PFSK-1 (cell line): ENCODE results near the gene TENT4B.

Experiments used
- FOXP2 ChIP-seq: optimal IDR thresholded peaks from 2 replicates; pipeline ENCODE3; 2011; ENCODE audit warnings: borderline replicate concordance, control low read depth, inconsistent platforms; ENCODE audit not compliant: insufficient read depth; ENCODE audit errors: extremely low read length, extremely low read depth
- POLR2AphosphoS5 ChIP-seq: IDR thresholded peaks from 2 replicates; pipeline ENCODE4 v1.6.1; 2012; ENCODE audit warnings: low read depth, mild to moderate bottlenecking, control low read depth, low read length, moderate library complexity
- REST ChIP-seq, 2 experiments: IDR thresholded peaks; 2 replicates each; pipeline versions ENCODE4 v1.6.1 to v1.8.0; 2011 to 2012; ENCODE audit warnings: low read depth in 2 of 2, low read length in 2 of 2, control low read depth in 1 of 2, inconsistent platforms in 1 of 2, mild to moderate bottlenecking in 1 of 2, moderate library complexity in 1 of 2; ENCODE audit not compliant: insufficient read depth in 1 of 2
- SIN3A ChIP-seq: IDR thresholded peaks from 2 replicates; pipeline ENCODE4 v1.6.1; 2012; ENCODE audit warnings: mild to moderate bottlenecking, low read length, moderate library complexity, borderline replicate concordance; ENCODE audit not compliant: insufficient read depth
- TAF1 ChIP-seq: IDR thresholded peaks from 2 replicates; pipeline ENCODE4 v1.6.1; 2012; ENCODE audit warnings: low read length, control low read depth, borderline replicate concordance; ENCODE audit not compliant: insufficient read depth

GRCh38 chr16:50209546-50210265, 56.6 kb downstream of the TENT4B start:
- no peak for TF ChIP-seq REST (IDR thresholded peaks at IDR 0.05; ENCODE audit: insufficient read depth in 1 of 2, low read depth in 2 of 2, low read length in 2 of 2)
- TF ChIP-seq SIN3A: no peak
- no peak for TF ChIP-seq POLR2AphosphoS5
- no peak for TF ChIP-seq FOXP2
- no peak for TF ChIP-seq TAF1
